ENCODE measurements around the gene SCPEP1.

SCPEP1 gene

DNA sequence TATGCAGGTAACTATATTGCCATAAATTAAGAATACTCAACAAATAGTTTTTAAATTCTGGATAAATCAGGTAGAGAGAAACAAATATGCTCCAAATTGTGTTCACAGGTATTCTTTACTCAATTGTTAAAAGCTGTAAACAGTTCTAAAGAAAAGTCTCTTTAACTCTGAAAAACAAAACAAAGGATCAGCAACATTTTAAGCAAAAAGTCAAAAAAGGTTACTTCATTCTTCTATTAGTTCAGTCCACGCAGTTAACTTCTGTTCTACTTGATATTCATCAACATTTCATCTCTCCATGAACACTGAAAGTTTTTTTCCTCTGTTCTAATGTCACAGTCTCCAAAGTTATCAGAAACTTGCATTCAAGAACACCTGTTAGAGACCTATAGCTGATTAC is 47.9 kb downstream of the SCPEP1 start:
- TF ChIP-seq CTCF (IDR thresholded peaks at IDR 0.05; ENCODE audit: low read depth, low read length, missing control alignments): no peak
- no peak for DNase-seq (ENCODE audit: low read depth)
- no peak overlapping the region for H3K4me3 ChIP-seq (ENCODE audit: low read depth, low read length)

DNA sequence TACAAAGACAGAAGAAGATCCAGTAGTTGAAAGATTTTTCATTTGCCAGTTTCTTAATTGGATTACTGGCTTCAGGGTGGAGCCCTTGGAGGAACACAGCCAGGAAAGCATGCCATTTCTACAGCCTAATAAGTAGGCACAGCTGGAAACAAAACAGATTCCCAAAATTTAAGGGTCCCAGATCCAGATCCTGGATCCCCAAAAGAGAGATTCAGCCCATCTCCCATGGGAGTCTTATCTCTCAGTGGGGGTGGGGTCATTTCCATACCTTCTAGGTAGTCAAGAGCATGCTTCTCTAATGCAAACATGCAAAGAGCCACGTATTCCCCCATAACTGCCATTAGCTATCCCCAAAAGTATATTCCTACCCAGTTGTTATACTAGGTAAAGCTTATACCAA is 49.9 kb downstream of the SCPEP1 start:
- TF ChIP-seq CTCF (IDR thresholded peaks at IDR 0.05; ENCODE audit: low read depth, low read length, missing control alignments): no peak
- no peak for DNase-seq (ENCODE audit: low read depth)

DNA sequence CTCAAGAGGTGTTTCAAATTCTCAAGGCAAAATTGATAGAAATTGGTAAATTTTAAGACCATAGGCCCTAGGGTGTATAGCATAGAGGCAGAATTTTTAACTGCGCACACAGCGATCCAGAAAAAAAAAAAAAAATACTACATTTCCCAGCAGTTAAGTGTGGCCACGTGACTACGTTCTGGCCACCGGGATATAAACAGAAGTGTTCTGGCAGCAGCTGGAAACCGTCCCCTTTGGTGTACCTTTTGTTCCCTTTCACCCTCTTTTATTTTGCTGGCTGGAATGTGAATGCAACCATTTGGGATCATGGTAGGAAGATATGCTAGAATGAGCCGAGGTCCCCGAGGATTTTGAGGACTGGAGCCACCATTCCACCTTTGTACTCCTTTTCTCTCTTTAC is 54.4 kb downstream of the SCPEP1 start:
- no peak for DNase-seq (ENCODE audit: low read depth)
- TF ChIP-seq CTCF (IDR thresholded peaks at IDR 0.05; ENCODE audit: low read depth, low read length, missing control alignments): no peak
- H3K4me3 ChIP-seq (ENCODE audit: low read depth, low read length): no peak overlapping the region

More for the DNA sequence above, 49.9 kb downstream of the SCPEP1 start:
- no peak overlapping the region for H3K4me3 ChIP-seq (ENCODE audit: low read depth, low read length)

DNA sequence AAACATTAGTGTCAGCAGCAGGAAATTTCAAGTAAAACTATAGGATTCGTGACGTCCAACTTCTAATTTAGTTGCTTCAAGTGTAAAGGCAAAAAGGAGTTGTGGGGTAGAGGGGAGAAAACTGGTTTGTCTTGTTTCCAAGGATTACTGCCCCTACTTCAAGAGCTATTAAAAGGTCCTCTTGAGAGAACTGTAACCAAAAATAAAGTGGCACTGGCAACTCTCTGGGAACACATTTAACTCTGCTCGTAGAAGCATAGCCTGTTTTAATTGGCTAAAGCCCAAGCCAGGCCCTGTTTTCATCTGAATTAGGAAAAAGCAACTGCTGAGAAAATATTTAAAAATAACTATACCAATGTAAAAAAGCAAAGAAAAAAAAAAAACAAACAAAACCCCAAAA is 55.4 kb downstream of the SCPEP1 start:
- no peak for DNase-seq (ENCODE audit: low read depth)
- no peak for TF ChIP-seq CTCF (IDR thresholded peaks at IDR 0.05; ENCODE audit: low read depth, low read length, missing control alignments)
- H3K4me3 ChIP-seq (ENCODE audit: low read depth, low read length): no peak overlapping the region

GRCh38 chr17:57034807-57035754 is 57.1 kb downstream of the SCPEP1 start:
- H3K4me3 ChIP-seq (ENCODE audit: low read depth, low read length): no peak overlapping the region
- no peak for TF ChIP-seq CTCF (IDR thresholded peaks at IDR 0.05; ENCODE audit: low read depth, low read length, missing control alignments)
- no peak for DNase-seq (ENCODE audit: low read depth)

GRCh38 chr17:57035971-57036481 is 58.1 kb downstream of the SCPEP1 start:
- DNase-seq (ENCODE audit: low read depth): no peak
- TF ChIP-seq CTCF (IDR thresholded peaks at IDR 0.05; ENCODE audit: low read depth, low read length, missing control alignments): no peak
- H3K4me3 ChIP-seq (ENCODE audit: low read depth, low read length): no peak overlapping the region
